Activated CD4-positive, alpha-beta T cell treated with anti-CD3 and anti-CD28 coated beads, Interleukin-10, Interleukin-2, amounts not matched to agents 100 ng/mL and 50 ng/mL, durations not matched to agents 16 hours and 8 hours (primary cell): ENCODE results near the gene DNAJC22.
"Not testable (repeated sequence)": the region's sequence is repeated elsewhere in the genome, so short reads cannot be mapped to it uniquely, and the experiment has no call there.

Source experiments
- DNase-seq: peaks from one replicate; pipeline ENCODE4 v3.0.0-alpha.2; 2020

DNAJC22 gene

DNA sequence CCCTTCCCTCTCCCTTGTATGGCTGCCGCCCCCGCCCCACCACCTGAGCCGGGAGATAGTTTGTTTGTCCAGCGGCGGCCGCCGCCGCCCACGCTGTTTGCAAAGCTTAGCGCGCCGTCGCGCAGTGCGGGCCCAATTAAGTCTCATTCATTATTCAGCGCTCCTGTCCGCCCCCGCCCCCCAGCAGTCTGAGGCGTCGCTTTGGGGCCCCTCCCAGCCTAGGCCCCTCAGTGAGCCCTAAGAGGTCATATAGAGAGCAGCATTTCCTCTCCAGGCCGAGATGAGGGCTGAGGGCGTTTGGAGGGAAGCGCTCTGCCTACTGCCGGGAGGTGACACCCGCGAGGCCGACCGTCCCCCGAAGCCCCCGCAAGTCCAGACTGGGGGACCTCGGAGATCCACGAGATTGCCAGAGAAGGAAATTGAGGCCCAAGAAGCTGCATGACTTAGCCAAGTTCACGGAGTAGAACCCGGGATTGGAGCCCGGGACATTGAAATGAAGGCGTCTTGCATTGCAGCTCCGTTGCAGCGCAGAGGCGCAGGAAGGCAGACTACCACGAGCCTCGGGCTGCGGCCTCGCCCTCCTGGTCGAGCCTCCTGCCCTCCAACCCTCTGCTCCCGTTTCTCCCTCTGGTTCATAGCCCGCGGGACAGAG, at the start of gene DNAJC22:
TSS of gene DNAJC22 (plus strand) at position 230 of the 652 bp plus-strand sequence. CDS start 1,985 bp downstream, outside the sequence.
- no peak for DNase-seq

DNA sequence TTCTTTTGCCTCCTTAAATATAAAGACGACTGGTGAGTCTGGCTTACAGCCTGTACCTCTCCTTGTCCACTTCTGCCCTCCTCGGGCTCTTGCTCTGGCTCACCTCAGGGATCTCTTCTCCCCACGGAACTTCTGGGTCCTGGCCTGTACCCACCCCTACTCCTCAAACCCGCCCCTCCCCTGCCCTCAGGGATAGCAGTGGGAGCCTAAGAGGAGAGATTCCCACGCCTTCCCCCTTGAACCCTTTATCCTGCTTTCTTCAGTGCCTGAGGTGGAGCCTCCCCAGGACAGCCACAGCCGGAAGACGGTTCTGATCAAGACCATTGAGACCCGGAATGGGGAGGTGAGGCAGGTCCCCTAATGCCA, 49.0 kb upstream of the DNAJC22 start:
- no peak for DNase-seq

DNA sequence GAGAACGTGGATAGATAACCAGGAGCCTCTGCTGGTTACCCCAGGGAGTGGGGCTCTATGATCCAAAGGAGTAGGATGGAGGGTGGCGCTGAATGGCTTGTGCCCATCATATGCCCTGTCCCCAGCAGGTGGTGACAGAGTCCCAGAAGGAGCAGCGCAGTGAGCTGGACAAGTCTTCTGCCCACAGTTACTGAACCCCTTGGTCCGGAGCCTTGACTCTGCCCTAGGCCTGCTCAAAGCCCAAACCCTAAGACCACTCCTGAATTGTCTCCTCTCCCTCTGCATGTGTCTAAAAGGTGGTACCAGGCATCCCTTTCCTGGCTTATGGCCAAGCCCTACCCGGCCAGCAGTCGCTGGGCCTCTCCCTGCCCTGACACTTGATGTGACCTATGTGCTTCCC, 48.5 kb upstream of the DNAJC22 start:
- DNase-seq, result no peak

DNA sequence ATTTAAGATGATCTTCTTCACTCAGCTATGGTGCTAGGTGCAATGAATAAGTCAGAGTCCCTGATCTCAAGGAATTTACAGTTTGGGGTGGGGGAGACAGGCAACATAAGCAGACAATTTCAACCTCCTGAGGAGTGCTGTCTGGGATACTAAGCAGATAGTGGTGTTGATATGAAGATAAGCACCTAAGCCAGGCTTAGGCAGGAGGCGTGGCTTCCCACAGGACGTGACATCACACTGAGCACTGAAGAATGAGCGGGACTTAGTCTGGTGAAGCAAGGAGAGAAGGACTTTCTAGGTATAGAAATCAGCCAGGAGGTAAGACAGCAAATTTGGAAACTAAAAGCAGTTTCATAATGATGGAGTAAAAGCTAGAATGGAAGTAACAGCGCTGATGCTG, 44.9 kb upstream of the DNAJC22 start:
- DNase-seq, result peak; percentile 83

DNA sequence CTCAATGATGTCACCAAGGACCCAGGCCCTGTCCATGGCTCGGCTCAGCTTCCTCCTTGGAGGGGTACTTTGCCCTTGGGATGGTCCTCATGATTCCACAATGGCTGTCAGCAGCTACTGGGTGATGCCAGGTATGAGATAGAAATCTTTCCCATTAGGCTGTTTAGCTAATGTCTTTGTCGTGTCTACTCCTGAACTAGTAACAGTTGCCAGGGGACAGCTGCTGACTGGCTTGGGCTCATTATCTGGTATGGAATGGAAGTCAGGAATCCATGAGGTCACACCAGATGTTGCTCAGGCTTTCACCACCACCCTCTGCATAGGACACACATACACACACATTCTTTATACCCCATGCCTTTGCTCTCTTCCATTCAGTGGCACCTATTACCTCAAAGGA, 42.5 kb upstream of the DNAJC22 start:
- no peak for DNase-seq

DNA sequence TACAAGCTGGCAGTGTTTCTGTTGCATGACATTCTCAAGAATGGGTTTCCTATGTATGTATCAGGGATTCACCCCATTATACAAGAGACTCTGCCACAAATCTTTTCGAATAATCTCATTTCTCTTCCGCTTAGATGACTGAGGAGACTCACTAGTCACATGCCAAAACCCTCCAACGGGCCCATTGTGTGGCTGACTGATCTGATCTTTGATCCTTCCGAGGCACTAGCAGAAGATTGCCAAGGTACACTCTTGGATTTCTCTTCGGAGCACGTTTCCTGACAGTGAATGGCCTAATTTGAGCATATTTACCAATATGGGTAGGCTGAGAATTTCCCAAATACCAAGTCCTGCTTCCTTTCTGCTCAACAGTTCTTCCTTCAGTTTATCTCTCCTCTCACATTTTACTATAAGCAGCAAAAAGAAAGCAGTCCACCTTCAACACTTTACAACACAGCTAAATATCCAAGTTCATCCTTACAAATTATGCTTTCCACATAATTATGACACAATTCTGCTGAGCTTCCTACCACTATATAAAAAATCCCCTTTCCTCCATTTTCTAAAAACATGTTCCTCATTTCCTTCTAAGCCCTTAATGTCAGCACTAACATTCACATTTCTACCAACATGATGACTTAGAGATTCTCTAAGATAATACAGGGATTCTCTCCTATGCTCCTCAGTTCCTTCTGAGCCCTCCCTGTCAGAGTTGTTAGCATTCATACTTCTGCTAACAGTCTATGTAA, 40.8 kb upstream of the DNAJC22 start:
- no peak for DNase-seq

DNA sequence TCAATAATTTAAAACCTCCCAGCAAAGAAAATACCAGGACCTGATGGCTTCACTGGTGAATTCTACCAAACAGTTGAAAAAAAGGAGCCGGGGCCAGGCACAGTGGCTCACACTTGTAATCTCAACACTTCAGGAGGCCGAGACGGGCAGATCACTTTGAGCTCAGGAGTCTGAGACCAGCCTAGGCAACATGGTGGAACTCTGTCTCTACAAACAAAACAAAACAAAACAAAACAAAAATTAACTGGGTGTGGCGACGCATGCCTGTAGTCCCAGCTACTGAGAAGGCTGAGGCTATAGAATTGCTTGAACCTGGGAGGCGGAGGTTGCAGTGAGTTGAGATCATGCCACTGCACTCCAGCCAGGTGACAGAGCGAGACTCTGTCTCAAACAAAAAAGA, 37.3 kb upstream of the DNAJC22 start:
- DNase-seq, result no peak

DNA sequence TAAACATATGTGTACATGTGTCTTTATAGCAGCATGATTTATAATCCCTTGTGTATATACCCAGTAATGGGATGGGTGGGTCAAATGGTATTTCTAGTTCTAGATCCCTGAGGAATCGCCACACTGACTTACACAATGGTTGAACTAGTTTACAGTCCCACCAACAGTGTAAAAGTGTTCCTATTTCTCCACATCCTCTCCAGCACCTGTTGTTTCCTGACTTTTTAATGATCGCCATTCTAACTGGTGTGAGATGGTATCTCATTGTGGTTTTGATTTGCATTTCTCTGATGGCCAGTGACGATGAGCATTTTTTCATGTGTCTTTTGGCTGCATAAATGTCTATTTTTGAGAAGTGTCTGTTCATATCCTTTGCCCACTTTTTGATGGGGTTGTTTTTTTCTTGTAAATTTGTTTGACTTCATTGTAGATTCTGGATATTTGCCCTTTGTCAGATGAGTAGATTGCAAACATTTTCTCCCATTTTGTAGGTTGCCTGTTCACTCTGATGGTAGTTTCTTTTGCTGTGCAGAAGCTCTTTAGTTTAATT, 36.2 kb upstream of the DNAJC22 start:
- not testable (repeated sequence) for DNase-seq

DNA sequence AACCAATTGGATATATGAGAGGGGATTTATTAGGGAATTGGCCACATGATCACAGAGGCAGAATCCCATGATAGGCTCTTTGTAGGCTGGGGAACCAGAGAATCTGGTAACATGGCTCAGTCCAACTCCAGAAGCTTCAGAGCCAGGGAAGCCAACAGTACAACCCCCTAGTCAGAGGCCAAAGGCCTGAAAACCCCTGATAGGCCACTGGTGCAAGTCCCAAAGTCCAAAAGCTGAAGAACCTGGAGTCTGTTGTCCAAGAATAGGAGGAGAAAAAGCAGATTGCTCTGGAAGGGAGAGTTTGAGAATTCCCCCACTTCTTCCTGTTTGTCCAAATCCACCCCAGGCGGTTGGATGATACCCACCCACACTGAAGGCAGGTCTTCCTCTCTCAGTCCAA, 31.9 kb upstream of the DNAJC22 start:
- no peak for DNase-seq

DNA sequence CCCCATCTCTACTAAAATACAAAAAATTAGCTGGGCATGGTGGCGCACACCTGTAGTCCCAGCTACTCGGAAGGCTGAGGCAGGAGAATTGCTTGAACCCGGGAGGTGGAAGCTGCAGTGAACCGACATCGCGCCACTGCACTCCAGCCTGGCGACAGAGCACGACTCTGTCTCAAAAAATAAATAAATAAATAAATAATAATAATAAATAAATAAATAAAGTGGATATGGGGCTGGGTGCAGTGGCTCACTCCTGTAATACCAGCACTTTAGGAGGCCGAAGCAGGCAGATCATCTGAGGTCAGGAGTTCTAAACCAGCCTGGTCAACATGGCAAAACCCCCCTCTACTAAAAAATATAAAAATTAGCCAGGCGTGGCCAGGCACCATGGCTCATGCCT, 29.6 kb upstream of the DNAJC22 start:
- DNase-seq, result not testable (repeated sequence)

DNA sequence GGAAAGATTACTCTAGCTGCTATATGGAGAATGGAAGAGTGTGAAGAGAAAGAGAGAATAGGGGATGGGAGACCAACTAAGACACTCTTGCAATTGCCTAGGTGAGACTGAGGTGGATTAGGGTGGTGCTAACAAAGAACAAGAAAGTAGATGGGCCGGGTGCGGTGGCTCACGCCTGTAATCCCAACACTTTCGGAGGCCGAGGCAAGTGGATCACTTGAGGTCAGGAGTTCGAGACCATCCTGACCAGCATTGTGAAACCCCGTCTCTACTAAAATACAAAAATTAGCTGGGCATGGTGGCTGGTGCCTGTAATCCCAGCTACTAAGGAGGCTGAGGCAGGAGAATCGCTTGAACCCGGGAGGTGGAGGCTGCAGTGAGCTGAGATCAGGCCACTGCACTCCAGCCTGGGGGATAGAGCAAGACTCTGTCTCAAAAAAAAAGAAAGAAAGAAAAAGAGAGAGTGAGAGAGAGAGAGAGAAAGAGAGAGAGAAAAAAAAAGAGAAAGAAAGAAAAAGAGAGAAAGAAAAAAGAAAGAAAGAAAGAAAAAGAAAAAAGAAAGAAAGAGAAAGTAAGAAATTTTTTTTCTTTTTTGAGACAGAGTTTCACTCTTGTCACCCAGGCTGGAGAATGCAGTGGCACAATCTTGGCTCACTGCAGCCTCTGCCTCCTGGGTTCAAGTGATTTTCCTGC, 26.1 kb upstream of the DNAJC22 start:
- not testable (repeated sequence) for DNase-seq

DNA sequence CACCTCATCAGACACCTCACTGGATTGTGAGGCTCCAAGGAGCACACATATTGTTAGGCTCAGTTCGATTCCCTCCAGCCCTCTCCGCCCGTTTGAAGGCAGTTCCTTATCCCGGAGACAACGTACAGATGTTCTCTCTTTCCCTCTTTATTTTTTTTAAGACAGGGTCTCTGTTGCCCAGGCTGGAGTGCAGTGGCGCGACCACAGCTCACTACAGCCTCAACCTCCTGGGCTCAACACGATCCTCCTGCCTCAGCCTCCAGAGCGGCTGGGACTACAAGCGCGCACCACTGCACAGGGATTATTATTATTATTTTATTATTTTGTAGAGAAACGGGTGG, 24.4 kb upstream of the DNAJC22 start:
- DNase-seq, result no peak

DNA sequence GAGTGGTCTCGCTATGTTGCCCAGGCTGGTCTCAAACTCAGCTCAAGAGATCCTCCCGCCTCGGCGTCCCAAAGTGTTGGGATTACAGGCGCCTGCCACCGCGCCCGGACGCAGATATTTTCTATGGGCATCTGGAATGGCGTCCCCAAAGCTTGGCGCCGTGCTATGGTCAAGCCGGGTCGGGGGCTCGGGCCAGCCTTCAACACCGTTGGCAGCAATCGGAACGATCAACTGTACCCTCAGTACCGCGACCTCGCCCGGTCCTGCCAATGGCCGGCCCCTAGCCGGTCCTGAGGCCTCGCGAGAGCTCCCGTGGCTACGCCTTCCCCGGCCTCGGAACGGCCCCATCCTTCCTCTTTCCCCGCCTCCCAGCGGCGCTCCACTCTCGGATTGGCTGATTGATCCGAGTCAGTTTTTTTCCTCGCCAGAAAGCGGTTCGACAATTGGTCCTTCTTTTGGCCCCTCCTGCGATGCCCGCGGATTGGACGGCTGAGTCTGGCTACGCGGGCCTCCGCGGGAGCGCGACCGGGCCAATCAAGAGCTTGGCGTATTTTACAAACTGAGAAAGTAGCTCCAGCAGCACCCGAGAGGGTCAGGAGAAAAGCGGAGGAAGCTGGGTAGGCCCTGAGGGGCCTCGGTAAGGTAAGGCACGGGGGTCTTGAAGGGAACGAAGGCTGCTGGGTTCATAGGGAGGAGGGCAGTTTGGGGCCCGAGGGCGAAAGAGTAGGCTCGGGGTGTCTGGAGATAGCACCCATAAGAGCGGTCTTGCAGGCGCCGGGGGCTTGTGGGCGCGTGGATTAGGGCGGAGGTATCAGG, 23.8 kb upstream of the DNAJC22 start, which contains the start of gene TROAP:
TSS of gene TROAP (plus strand) at position 548 of the 816 bp plus-strand sequence. CDS start 354 bp downstream, outside the sequence.
- peak; percentile 99 for DNase-seq

DNA sequence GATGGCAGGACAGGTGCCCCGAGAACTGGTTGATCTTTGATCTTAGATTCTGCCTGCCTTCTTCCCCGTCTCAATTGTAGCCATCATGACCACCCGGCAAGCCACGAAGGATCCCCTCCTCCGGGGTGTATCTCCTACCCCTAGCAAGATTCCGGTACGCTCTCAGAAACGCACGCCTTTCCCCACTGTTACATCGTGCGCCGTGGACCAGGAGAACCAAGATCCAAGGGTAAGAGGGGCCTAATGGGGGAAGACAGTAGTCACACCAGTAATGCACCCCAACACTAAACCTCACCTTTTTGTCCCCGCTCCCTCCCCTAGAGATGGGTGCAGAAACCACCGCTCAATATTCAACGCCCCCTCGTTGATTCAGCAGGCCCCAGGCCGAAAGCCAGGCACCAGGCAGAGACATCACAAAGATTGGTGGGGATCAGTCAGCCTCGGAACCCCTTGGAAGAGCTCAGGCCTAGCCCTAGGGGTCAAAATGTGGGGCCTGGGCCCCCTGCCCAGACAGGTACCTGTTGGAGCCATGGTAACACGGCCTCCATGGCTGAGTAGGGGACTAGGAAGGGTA, 23.1 kb upstream of the DNAJC22 start:
- DNase-seq, result no peak

DNA sequence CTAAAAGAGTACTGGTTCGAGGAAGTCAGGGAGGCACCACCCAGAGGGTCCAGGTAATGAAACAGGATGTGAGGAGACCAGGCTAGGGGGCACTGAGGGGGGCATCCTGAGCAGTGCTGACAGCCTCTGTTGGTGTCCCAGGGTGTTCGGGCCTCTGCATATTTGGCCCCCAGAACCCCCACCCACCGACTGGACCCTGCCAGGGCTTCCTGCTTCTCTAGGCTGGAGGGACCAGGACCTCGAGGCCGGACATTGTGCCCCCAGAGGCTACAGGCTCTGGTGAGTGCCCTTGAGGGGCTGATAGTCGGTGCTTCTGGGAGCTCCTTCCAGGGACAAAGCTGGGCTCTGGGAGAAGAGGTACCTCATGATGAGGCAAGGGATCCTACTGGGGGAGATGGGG, 21.1 kb upstream of the DNAJC22 start:
- no peak for DNase-seq

DNA sequence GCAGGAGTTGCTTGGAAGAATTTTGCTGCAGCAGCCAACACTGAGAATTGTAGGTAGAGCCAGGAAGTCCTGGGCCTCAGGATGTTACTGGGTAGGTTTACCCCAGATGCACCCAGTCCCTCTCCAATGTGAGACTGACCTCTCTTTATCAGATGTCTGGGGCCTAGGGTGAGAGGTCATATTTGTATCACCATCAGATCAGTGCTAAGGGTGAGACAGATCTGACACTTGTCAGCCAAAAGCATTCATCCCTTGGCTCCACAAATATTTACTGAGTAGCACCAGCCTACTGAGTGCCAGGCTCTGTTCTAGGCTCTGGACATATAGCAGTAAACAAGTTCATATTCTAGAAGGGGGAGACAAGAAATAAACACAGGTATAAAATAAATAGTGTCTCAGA, 19.3 kb upstream of the DNAJC22 start:
- no peak for DNase-seq

DNA sequence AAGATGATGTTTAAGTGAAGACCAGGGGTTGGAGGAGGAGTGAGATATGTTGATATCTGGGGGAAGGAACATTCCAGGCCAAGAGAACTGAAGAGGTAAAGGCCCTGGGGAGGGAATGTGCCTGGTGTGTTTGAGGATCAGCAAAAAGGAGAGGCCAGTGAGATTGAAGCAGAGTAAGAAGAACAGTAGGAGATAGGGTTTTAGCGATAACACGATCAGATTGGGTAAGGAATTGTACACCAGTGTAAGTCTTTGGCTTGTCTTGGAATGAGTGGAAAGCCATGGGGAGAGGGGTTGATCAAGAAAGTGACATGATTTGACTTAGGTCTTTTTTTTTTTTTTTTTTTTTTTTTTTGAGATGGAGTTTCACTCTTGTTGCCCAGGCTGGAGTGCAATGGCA, 18.8 kb upstream of the DNAJC22 start:
- DNase-seq, result no peak

DNA sequence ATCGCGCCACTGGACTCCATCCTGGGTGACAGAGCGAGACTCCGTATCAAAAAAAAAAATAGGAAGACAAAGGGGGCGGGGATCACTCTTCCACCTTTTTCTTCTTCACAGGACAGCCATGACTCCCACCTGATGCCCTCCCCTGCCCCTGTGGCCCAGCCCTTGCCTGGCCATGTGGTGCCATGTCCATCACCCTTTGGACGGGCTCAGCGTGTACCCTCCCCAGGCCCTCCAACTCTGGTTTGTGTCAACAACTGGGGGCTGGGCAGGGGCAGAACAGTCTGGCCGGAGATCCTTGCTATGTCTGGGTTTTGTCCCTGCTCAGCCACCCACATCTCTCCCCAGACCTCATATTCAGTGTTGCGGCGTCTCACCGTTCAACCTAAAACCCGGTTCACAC, 17.9 kb upstream of the DNAJC22 start:
- DNase-seq, result no peak

DNA sequence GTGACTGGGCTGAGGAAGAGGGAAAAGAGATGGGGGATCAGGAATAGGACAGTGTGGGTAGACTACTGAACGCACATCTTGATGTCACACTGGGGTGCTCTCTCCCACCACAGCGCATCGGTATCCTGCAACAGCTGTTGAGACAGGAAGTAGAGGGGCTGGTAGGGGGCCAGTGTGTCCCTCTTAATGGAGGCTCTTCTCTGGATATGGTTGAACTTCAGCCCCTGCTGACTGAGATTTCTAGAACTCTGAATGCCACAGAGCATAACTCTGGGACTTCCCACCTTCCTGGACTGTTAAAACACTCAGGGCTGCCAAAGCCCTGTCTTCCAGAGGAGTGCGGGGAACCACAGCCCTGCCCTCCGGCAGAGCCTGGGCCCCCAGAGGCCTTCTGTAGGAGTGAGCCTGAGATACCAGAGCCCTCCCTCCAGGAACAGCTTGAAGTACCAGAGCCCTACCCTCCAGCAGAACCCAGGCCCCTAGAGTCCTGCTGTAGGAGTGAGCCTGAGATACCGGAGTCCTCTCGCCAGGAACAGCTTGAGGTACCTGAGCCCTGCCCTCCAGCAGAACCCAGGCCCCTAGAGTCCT, 16.6 kb upstream of the DNAJC22 start:
- DNase-seq, result no peak

DNA sequence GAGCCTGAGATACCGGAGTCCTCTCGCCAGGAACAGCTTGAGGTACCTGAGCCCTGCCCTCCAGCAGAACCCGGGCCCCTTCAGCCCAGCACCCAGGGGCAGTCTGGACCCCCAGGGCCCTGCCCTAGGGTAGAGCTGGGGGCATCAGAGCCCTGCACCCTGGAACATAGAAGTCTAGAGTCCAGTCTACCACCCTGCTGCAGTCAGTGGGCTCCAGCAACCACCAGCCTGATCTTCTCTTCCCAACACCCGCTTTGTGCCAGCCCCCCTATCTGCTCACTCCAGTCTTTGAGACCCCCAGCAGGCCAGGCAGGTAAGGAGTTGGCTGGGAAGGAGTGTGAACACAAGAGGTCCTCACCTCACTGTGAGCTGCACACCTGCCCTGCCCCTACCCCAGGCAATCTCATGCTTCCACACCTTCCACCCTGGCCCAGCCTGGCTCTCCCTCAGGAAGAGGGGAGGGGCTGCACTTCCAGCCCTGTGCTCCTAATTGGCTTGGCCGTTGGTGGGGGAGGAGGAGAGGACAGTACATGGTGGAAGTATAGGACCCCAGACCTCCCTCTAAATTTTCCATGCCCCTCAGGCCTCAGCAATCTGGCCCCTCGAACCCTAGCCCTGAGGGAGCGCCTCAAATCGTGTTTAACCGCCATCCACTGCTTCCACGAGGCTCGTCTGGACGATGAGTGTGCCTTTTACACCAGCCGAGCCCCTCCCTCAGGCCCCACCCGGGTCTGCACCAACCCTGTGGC, 15.9 kb upstream of the DNAJC22 start:
- DNase-seq, result no peak
